ENCODE data around the gene CTNND2. TPM values are rescaled to one million over a fixed set of nuclear protein-coding genes. Genes with fewer than 3 reads are reported as not detected.
"Not testable (repeated sequence)": the region's sequence is repeated elsewhere in the genome, so short reads cannot be mapped to it uniquely, and the experiment has no call there.

The CTNND2 gene
- total and polyA plus RNA-seq, 2 donors (not counting 1 experiment from before 2014, with no cell fraction given), result not detected

DNA sequence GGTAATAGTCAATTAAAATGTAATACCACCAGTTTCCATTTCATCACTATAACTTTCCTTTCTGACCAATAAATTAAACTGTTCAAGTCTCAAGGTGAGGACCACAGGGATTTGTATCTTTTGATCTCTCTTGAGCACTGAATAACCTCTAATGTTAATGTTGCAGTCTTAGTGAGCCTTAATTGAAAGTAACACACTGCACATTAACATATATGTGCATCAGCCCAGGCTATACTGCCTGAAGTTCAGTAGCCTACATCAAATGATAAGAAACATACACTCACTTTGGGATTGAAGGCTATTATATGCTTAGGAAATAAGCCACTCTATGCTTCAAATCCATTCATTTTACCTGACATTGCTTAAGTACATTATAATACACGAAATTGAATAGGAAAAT is 832.2 kb downstream of the CTNND2 start:
- peaks cover 10% of the 10 kb centered on the region for H3K9me3 Mint-ChIP-seq (ENCODE audit: insufficient read depth)
- POLR2A ChIA-PET, result no interaction called here

DNA sequence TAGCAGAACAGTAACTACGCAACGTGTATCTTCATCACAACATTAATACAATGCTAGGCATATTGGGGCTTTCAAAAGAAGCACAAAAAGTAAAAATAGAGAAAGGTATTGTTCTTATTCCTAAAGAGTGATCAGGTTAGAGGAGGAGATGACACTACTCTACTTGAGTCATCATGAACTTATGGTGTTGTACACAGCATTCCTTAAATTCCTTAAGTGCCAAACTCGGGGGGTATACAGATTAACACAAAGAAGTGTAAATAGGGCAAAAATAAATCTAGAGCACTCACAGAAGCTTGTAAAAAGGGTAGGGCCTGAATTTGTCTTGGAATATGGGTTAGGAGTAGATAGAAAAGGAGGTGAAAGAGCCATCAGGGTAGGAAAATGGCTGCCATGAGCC is 835.2 kb downstream of the CTNND2 start:
- no peaks in the 10 kb centered on the region for H3K4me1 ChIP-seq (ENCODE audit: control insufficient read depth in 2 of 2, insufficient read depth in 2 of 2, low read length in 2 of 2)

More for the DNA sequence above, 832.2 kb downstream of the CTNND2 start:
- Histone ChIP-seq H3K27ac (ENCODE audit: low read length in 2 of 2) (no peak overlapping the region), H2AFZ (ENCODE audit: insufficient read depth, low read depth, low read length, poor library complexity, severe bottlenecking) (no peak overlapping the region), H3K27me3 (replicated peaks in 1 of 4; ENCODE audit: control extremely low read depth in 1 of 4, control insufficient read depth in 3 of 4, insufficient read depth in 4 of 4, low read length in 3 of 4) (peaks cover 0 to 4% (median 2%) of the 10 kb centered on the region in 4 experiments), H4K20me1 (ENCODE audit: control insufficient read depth, insufficient read depth, low read length, poor library complexity, severe bottlenecking) (no peaks in the 10 kb centered on the region), H3K4me1 (ENCODE audit: control insufficient read depth in 2 of 2, insufficient read depth in 2 of 2, low read length in 2 of 2) (no peaks in the 10 kb centered on the region), H3K36me3 (replicated peaks in 1 of 2; ENCODE audit: control extremely low read depth in 1 of 2, control insufficient read depth in 1 of 2, extremely low read depth in 1 of 2, insufficient read depth in 2 of 2, low read length in 1 of 2) (no peaks in the 10 kb centered on the region), H3K79me2 (ENCODE audit: control insufficient read depth, insufficient read depth, low read length) (no peaks in the 10 kb centered on the region), H3K9me3 (ENCODE audit: control extremely low read depth in 1 of 3, control insufficient read depth in 2 of 3, insufficient read depth in 1 of 3, low read length in 2 of 3) (peaks cover 0 to 12% (median 0%) of the 10 kb centered on the region in 3 donors), H3K4me3 (ENCODE audit: control extremely low read depth in 1 of 5, extremely low read depth in 1 of 5, insufficient read depth in 1 of 5, low read depth in 2 of 5, low read length in 4 of 5) (no peak overlapping the region), H3K9ac (ENCODE audit: low read length) (no peak overlapping the region), H3K4me2 (replicated peaks; ENCODE audit: low read depth, low read length, poor library complexity, severe bottlenecking) (no peak overlapping the region)
- intact Hi-C loops (cut with micrococcal nuclease), result no loop called here
- DNase-seq (no peak), ATAC-seq (ENCODE audit: low read depth) (no peak)
- TF ChIP-seq, protein P1, sequence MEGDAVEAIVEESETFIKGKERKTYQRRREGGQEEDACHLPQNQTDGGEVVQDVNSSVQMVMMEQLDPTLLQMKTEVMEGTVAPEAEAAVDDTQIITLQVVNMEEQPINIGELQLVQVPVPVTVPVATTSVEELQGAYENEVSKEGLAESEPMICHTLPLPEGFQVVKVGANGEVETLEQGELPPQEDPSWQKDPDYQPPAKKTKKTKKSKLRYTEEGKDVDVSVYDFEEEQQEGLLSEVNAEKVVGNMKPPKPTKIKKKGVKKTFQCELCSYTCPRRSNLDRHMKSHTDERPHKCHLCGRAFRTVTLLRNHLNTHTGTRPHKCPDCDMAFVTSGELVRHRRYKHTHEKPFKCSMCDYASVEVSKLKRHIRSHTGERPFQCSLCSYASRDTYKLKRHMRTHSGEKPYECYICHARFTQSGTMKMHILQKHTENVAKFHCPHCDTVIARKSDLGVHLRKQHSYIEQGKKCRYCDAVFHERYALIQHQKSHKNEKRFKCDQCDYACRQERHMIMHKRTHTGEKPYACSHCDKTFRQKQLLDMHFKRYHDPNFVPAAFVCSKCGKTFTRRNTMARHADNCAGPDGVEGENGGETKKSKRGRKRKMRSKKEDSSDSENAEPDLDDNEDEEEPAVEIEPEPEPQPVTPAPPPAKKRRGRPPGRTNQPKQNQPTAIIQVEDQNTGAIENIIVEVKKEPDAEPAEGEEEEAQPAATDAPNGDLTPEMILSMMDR (IDR thresholded peaks at IDR 0.05), result no peak
- TF ChIP-seq EZH2 (IDR thresholded peaks at IDR 0.05; ENCODE audit: borderline replicate concordance, insufficient read depth, low read depth, low read length, poor library complexity, severe bottlenecking), result no peak
- CTCF ChIA-PET, result no interaction called here
- no CpG with 5 or more reads among the region's 1 CpG for WGBS (ENCODE audit: insufficient coverage)
- no peaks in the 10 kb centered on the region for H3K4me1 Mint-ChIP-seq
- H3K27me3 Mint-ChIP-seq, result peaks cover 11% of the 10 kb centered on the region
- H3K27ac Mint-ChIP-seq, result no peak overlapping the region
- H3K4me3 Mint-ChIP-seq, result no peak overlapping the region

DNA sequence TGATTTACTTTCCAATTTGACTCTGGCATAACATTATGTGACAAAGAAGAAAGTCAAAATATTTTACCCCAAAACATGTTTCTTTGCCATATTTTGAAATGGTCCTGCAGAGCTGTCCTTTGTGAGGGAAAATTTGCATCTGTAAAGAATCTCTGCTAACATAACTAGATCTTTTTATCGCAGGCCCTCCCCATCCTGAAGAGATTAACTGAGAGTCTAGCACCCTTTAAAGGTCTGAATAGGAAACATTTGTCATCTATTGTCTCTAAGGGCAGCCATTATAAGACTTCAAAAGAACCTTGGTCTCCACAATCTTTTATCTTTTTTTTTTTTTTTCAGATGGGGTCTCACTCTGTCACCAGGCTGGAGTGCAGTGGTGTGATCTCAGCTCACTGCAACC is 838.5 kb downstream of the CTNND2 start:
- H3K4me1 Mint-ChIP-seq; H3K9me3 ChIP-seq (ENCODE audit: control extremely low read depth in 1 of 3, control insufficient read depth in 2 of 3, insufficient read depth in 1 of 3, low read length in 2 of 3): not testable (repeated sequence)

More for the DNA sequence above, 835.2 kb downstream of the CTNND2 start:
- Histone ChIP-seq H3K4me2 (replicated peaks; ENCODE audit: low read depth, low read length, poor library complexity, severe bottlenecking) (no peak overlapping the region), H4K20me1 (ENCODE audit: control insufficient read depth, insufficient read depth, low read length, poor library complexity, severe bottlenecking) (no peaks in the 10 kb centered on the region), H3K9me3 (ENCODE audit: control extremely low read depth in 1 of 3, control insufficient read depth in 2 of 3, insufficient read depth in 1 of 3, low read length in 2 of 3) (peaks cover 0 to 9% (median 0%) of the 10 kb centered on the region in 3 donors), H3K36me3 (replicated peaks in 1 of 2; ENCODE audit: control extremely low read depth in 1 of 2, control insufficient read depth in 1 of 2, extremely low read depth in 1 of 2, insufficient read depth in 2 of 2, low read length in 1 of 2) (no peaks in the 10 kb centered on the region), H2AFZ (ENCODE audit: insufficient read depth, low read depth, low read length, poor library complexity, severe bottlenecking) (no peak overlapping the region), H3K79me2 (ENCODE audit: control insufficient read depth, insufficient read depth, low read length) (no peaks in the 10 kb centered on the region), H3K4me3 (ENCODE audit: control extremely low read depth in 1 of 5, extremely low read depth in 1 of 5, insufficient read depth in 1 of 5, low read depth in 2 of 5, low read length in 4 of 5) (no peak overlapping the region), H3K9ac (ENCODE audit: low read length) (no peak overlapping the region), H3K27ac (ENCODE audit: low read length in 2 of 2) (no peak overlapping the region), H3K27me3 (replicated peaks in 1 of 4; ENCODE audit: control extremely low read depth in 1 of 4, control insufficient read depth in 3 of 4, insufficient read depth in 4 of 4, low read length in 3 of 4) (peaks cover 0 to 4% (median 2%) of the 10 kb centered on the region in 4 experiments)
- DNase-seq (no peak), ATAC-seq (ENCODE audit: low read depth) (no peak)
- Mint-ChIP-seq H3K9me3 (ENCODE audit: insufficient read depth) (peaks cover 10% of the 10 kb centered on the region), H3K4me1 (no peaks in the 10 kb centered on the region), H3K4me3 (no peak overlapping the region), H3K27ac (no peak overlapping the region), H3K27me3 (peaks cover 12% of the 10 kb centered on the region)
- no CpG with 5 or more reads among the region's 3 CpGs for WGBS (ENCODE audit: insufficient coverage)
- CTCF ChIA-PET, result no interaction called here
- intact Hi-C loops (cut with micrococcal nuclease), result no loop called here
- POLR2A ChIA-PET, result no interaction called here
- TF ChIP-seq, protein P1 (IDR thresholded peaks at IDR 0.05), result no peak
- no peak for TF ChIP-seq EZH2 (IDR thresholded peaks at IDR 0.05; ENCODE audit: borderline replicate concordance, insufficient read depth, low read depth, low read length, poor library complexity, severe bottlenecking)

More for the DNA sequence above, 838.5 kb downstream of the CTNND2 start:
- H3K9ac ChIP-seq (ENCODE audit: low read length); CTCF ChIA-PET; H2AFZ ChIP-seq (ENCODE audit: insufficient read depth, low read depth, low read length, poor library complexity, severe bottlenecking); POLR2A ChIA-PET; H3K27me3 ChIP-seq (replicated peaks in 1 of 4; ENCODE audit: control extremely low read depth in 1 of 4, control insufficient read depth in 3 of 4, insufficient read depth in 4 of 4, low read length in 3 of 4); H3K27ac ChIP-seq (ENCODE audit: low read length in 2 of 2); H3K4me3 ChIP-seq (ENCODE audit: control extremely low read depth in 1 of 5, extremely low read depth in 1 of 5, insufficient read depth in 1 of 5, low read depth in 2 of 5, low read length in 4 of 5); H3K79me2 ChIP-seq (ENCODE audit: control insufficient read depth, insufficient read depth, low read length); DNase-seq; H3K27ac Mint-ChIP-seq; ATAC-seq (ENCODE audit: low read depth); H3K4me1 ChIP-seq (ENCODE audit: control insufficient read depth in 2 of 2, insufficient read depth in 2 of 2, low read length in 2 of 2); H3K4me3 Mint-ChIP-seq; H4K20me1 ChIP-seq (ENCODE audit: control insufficient read depth, insufficient read depth, low read length, poor library complexity, severe bottlenecking); H3K4me2 ChIP-seq (replicated peaks; ENCODE audit: low read depth, low read length, poor library complexity, severe bottlenecking); H3K36me3 ChIP-seq (replicated peaks in 1 of 2; ENCODE audit: control extremely low read depth in 1 of 2, control insufficient read depth in 1 of 2, extremely low read depth in 1 of 2, insufficient read depth in 2 of 2, low read length in 1 of 2); intact Hi-C loops (cut with micrococcal nuclease); H3K9me3 Mint-ChIP-seq (ENCODE audit: insufficient read depth): not testable (repeated sequence)
- WGBS (ENCODE audit: insufficient coverage), result no CpG with 5 or more reads among the region's 1 CpG
- H3K27me3 Mint-ChIP-seq, result peaks cover 16% of the 10 kb centered on the region
